GM12801 (cell line): ENCODE data around the gene PHLDA3.

Experiments
- CTCF ChIP-seq: IDR thresholded peaks from one replicate; pipeline ENCODE4 v1.5.1; 2011; ENCODE audit warnings: control low read depth; ENCODE audit not compliant: insufficient read length; ENCODE audit errors: extremely low read depth

Gene PHLDA3

GRCh38 chr1:201471772-201472171 is 2.8 kb upstream of the PHLDA3 start:
- no peak for TF ChIP-seq CTCF

GRCh38 chr1:201470581-201470980 is 1.6 kb upstream of the PHLDA3 start:
- no peak for TF ChIP-seq CTCF

GRCh38 chr1:201469645-201470074 is 672 bp upstream of the PHLDA3 start:
- no peak for TF ChIP-seq CTCF

- TF ChIP-seq CTCF, result no peak
These were observed 516 bp downstream of the PHLDA3 start for GRCh38 chr1:201468501-201468843.

GRCh38 chr1:201466492-201466891 is 2.5 kb downstream of the PHLDA3 start:
- no peak for TF ChIP-seq CTCF

GRCh38 chr1:201465698-201466290 is 3.2 kb downstream of the PHLDA3 start:
- no peak for TF ChIP-seq CTCF

- no peak for TF ChIP-seq CTCF
These were observed 5.9 kb downstream of the PHLDA3 start for GRCh38 chr1:201463071-201463552.
